Calu3 (cell line): Measurements from ENCODE around the gene MAPKAPK3. TPM values are rescaled to one million over a fixed set of nuclear protein-coding genes. Genes with fewer than 3 reads are reported as not detected.

ENCODE experiments used
- BruUV-seq: library from RNA; stranded (reverse); fragments of 400-500 nt; replicated peaks from 2 replicates; lab custom pipeline; 2021; lab: Mats Ljungman, UMichigan
- CTCF ChIA-PET: fragments of 300-600 bp; sonication (Branson Sonifier 250); formaldehyde crosslinking; loops from one replicate; lab custom pipeline; 2022; ENCODE audit warnings: antibody characterized with exemption; lab: Charles Lee
- DNase-seq: peaks from one replicate; pipeline ENCODE4 v3.0.0; 2022
- H3K27ac Mint-ChIP-seq: one replicate; pipeline ENCODE4 v1.8.0; 2022; ENCODE audit warnings: mixed read lengths; ENCODE audit not compliant: unreplicated experiment
- H3K27me3 Mint-ChIP-seq: one replicate; pipeline ENCODE4 v1.8.0; 2022; ENCODE audit warnings: mixed read lengths; ENCODE audit not compliant: unreplicated experiment
- H3K36me3 Mint-ChIP-seq: one replicate; pipeline ENCODE4 v1.8.0; 2022; ENCODE audit warnings: mild to moderate bottlenecking, moderate library complexity, mixed read lengths; ENCODE audit not compliant: insufficient read depth, unreplicated experiment
- H3K4me1 Mint-ChIP-seq: one replicate; pipeline ENCODE4 v1.8.0; 2022; ENCODE audit warnings: mild to moderate bottlenecking, low read depth, mixed read lengths; ENCODE audit not compliant: unreplicated experiment
- H3K4me3 Mint-ChIP-seq: one replicate; pipeline ENCODE4 v1.8.0; 2022; ENCODE audit warnings: mild to moderate bottlenecking, low read depth, moderate library complexity, mixed read lengths; ENCODE audit not compliant: unreplicated experiment
- H3K9me3 Mint-ChIP-seq: one replicate; pipeline ENCODE4 v1.8.0; 2022; ENCODE audit warnings: low read depth, mixed read lengths; ENCODE audit not compliant: unreplicated experiment
- CTCF ChIP-seq: fragments of 200-600 bp; IDR thresholded peaks from one replicate; pipeline ENCODE4 v1.8.0; 2022; ENCODE audit warnings: antibody characterized with exemption; ENCODE audit not compliant: unreplicated experiment
- intact Hi-C: fragments of 100-400 bp; cut with micrococcal nuclease; formaldehyde crosslinking; loops from one replicate; pipeline ENCODE4 v1.10.0; 2022; ENCODE audit not compliant: unreplicated experiment
- total RNA-seq: library from RNA; stranded (reverse); gene quantifications from 2 replicates; pipeline ENCODE4 v1.2.3, GENCODE V29; 2022

The MAPKAPK3 gene
- total RNA-seq, 1 experiment from 2014 or later = 40.6 TPM

- BruUV-seq = no TSS peak
- intact Hi-C loops = no loop called here
Measured at GRCh38 chr3:50653937-50654595, 37.1 kb downstream of the MAPKAPK3 start.

DNA sequence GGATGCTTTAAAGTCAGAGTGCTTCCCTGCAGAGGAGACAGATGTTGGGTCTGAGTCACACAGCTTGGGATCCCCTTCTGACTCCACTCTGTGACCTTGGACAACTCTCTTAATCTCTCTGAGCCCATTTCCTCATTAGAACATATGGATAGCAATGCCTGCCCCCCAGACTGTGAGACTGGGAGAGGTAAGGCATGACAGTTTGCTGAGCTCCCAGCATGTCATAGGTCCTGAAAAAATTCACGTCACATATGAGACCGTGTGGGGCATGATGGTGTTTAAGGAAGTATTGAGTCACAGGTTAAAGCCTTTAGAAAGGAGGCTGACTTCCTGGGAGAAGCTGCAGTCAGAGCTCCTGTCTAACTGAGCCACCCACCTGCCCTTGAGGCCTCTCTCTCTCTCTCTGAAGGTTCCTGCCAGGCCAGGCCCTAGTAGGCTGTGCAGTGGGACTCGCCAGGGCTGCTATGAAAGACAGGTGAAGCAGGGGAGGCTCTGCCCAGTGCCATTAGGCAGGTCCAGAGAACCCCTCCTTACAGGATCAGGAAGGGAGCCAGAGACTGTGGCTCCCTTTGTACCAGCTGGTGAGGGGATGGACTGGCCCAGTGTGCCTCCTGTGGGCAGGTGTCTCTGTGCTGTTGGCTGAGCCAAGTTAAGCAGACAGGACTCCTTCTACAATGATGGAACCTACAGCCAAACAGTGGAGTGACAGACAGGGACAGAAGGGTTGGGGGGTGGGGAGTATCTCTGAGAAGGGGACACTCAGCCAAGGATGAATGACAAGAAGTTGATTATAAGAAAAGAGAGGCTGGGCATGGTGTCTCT, 38.3 kb downstream of the MAPKAPK3 start:
- Mint-ChIP-seq H3K27ac (no peak overlapping the region), H3K4me1 (no peaks in the 10 kb centered on the region), H3K27me3 (peaks cover 12% of the 10 kb centered on the region), H3K4me3 (no peak overlapping the region), H3K36me3 (peaks cover 12% of the 10 kb centered on the region), H3K9me3 (no peaks in the 10 kb centered on the region)
- no peak for TF ChIP-seq CTCF
- CTCF ChIA-PET = interaction anchor here (0.6 kb wide), 1 partner anchor 725 kb away, joined by 7 read pairs; no protein-coding TSS in a partner anchor
- intact Hi-C loops = no loop called here
- no TSS peak for BruUV-seq
- no peak for DNase-seq

More at GRCh38 chr3:50653937-50654595, 37.1 kb downstream of the MAPKAPK3 start:
- no peak for DNase-seq
- H3K27me3 Mint-ChIP-seq = peaks cover 12% of the 10 kb centered on the region
- no peak for TF ChIP-seq CTCF
- no peaks in the 10 kb centered on the region for H3K4me1 Mint-ChIP-seq
- H3K9me3 Mint-ChIP-seq = no peaks in the 10 kb centered on the region
- CTCF ChIA-PET = interaction anchor here (1.9 to 3.2 kb wide), 2 partner anchors 38 to 42 kb away, joined by 5 to 56 read pairs; partner anchors contain the start of genes CISH and MAPKAPK3
- H3K4me3 Mint-ChIP-seq = no peak overlapping the region
- peaks cover 12% of the 10 kb centered on the region for H3K36me3 Mint-ChIP-seq
- H3K27ac Mint-ChIP-seq = no peak overlapping the region

DNA sequence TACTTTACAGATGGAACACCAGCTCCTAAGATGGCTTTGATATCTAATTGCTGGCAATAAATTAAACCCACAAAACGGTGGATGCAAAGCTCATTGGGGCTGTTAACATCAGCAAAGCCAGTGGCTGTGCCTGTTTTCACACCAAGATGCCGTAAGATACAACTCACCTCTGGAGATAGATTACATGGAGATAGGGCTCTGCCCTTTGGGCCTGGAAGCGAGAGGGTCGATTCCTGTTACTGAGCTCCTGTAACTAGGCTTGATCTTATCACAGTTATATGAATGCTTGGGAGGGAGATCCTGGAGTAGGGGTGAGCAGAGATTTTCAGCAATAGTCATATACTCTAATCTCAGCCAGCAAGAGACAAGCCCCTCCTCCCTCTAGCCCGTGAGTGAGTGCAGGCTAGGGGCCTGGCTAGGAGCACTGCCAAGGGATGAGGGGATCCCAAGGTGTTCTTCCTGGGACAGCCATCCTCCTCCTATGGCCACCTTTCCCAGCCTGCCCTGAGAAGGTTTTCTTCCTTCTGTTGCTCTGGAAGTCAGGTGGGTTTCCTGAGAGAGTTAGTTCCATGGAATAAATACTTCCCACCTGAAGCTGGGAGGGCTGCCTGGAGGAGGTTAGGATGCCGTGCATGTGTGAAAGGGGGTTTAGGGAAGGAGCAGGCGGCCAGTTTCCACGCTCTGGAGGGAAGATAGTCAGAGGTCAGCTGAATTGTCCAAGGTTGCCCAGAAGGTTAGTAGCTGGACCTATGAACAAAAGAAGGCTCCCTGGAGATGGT, 39.7 kb downstream of the MAPKAPK3 start:
- Mint-ChIP-seq H3K9me3 (no peaks in the 10 kb centered on the region), H3K36me3 (peaks cover 12% of the 10 kb centered on the region), H3K27ac (no peak overlapping the region), H3K27me3 (peaks cover 12% of the 10 kb centered on the region), H3K4me3 (no peak overlapping the region), H3K4me1 (no peaks in the 10 kb centered on the region)
- no peak for TF ChIP-seq CTCF
- no peak for DNase-seq
- BruUV-seq = no TSS peak
- CTCF ChIA-PET = interaction anchor here (0.5 to 1.9 kb wide), 2 partner anchors 40 to 683 kb away, joined by 3 to 4 read pairs; partner anchors contain the start of gene MAPKAPK3
- intact Hi-C loops = no loop called here

DNA sequence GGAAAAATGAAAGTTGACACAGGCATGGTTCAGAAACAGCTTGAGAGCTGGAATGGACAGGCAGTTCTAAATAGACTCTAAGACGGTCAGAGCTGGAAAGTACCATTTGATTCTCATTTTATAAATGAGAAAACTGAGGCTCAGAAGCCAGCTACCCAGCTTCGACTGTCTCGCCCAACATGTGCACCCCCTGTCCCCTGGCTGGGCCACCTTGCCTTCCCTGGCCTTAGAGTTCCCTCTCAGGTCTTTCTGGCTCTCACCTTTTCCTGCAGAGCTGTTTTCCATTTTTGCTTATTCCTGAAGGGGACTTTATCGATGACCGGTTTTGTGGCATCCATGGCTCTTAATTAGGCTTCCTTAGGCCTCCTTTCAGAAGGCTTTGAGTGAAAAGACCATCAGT, 40.5 kb downstream of the MAPKAPK3 start:
- Mint-ChIP-seq H3K4me3 (no peak overlapping the region), H3K4me1 (no peaks in the 10 kb centered on the region), H3K27me3 (peaks cover 12% of the 10 kb centered on the region), H3K36me3 (peaks cover 12% of the 10 kb centered on the region), H3K27ac (no peak overlapping the region), H3K9me3 (no peaks in the 10 kb centered on the region)
- DNase-seq = no peak
- BruUV-seq = no TSS peak
- CTCF ChIA-PET = interaction anchor here (1.9 kb wide), 1 partner anchor 41 kb away, joined by 4 read pairs; the partner anchor contains the start of gene MAPKAPK3
- intact Hi-C loops = no loop called here
- no peak for TF ChIP-seq CTCF
